ENCODE data around the gene HOXA4.

GRCh38 chr7:27163288-27164044 lies 32.9 kb upstream of the HOXA4 start:
- TF ChIP-seq CTCF (IDR thresholded peaks at IDR 0.05; ENCODE audit: insufficient read depth, low read length, poor library complexity, severe bottlenecking) (no peak), EZH2phosphoT487 (conservative IDR thresholded peaks at IDR 0.05; ENCODE audit: low read length) (no peak)

Measured in SU-DHL-6 (cell line).